B cell (primary cell): ENCODE measurements around the gene DBP.

Experiments used
- EZH2 ChIP-seq: IDR thresholded peaks from 2 replicates; pipeline ENCODE4 v1.6.1; 2012; ENCODE audit warnings: borderline replicate concordance, low read depth, mild to moderate bottlenecking, moderate library complexity, low read length; ENCODE audit not compliant: insufficient read depth, poor library complexity, severe bottlenecking
- TF ChIP-seq, protein P1 (sequence below): fragments of 200-600 bp; IDR thresholded peaks from one replicate; pipeline ENCODE4 v1.8.0; 2022; ENCODE audit warnings: antibody characterized with exemption, mild to moderate bottlenecking

DNA sequence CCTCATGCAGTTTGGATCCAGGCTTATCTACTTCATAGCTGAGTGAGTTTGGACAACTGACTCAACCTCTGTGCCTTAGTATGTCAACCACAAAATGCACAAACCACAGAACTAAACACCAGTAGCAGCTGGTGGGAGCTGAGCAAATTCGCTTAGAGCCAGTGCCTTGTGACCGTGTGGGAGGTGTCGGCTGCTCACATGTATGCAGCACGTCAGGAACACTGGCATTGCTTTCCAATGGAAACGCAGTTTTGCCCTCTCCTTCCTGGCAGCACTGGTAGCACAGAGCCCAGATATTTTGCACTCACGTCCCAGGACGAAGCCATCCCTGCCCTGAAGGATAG, 43.9 kb upstream of the DBP start:
- TF ChIP-seq, protein P1, sequence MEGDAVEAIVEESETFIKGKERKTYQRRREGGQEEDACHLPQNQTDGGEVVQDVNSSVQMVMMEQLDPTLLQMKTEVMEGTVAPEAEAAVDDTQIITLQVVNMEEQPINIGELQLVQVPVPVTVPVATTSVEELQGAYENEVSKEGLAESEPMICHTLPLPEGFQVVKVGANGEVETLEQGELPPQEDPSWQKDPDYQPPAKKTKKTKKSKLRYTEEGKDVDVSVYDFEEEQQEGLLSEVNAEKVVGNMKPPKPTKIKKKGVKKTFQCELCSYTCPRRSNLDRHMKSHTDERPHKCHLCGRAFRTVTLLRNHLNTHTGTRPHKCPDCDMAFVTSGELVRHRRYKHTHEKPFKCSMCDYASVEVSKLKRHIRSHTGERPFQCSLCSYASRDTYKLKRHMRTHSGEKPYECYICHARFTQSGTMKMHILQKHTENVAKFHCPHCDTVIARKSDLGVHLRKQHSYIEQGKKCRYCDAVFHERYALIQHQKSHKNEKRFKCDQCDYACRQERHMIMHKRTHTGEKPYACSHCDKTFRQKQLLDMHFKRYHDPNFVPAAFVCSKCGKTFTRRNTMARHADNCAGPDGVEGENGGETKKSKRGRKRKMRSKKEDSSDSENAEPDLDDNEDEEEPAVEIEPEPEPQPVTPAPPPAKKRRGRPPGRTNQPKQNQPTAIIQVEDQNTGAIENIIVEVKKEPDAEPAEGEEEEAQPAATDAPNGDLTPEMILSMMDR: no peak
- TF ChIP-seq EZH2: no peak
